ENCODE measurements around the gene CNKSR3.

DNA sequence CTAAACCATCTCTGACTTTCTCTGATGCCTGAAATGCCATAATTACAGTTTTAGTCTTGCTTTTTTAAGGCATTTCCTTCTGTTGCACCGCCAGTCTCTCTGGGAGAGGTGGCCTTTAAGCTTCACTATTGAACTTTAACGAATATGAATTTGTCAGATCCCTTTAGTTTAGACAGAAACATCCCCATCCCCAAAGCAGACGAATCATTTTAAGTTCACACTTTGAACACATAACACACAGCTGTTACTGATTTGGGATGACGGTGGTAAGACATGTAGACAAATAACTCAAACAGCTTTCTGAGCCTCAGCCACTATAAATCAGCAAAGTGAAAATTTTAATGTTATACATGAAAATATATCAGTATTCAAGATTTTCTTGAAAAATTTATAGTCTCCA is 146.7 kb downstream of the CNKSR3 start:
- TF ChIP-seq, protein P1, sequence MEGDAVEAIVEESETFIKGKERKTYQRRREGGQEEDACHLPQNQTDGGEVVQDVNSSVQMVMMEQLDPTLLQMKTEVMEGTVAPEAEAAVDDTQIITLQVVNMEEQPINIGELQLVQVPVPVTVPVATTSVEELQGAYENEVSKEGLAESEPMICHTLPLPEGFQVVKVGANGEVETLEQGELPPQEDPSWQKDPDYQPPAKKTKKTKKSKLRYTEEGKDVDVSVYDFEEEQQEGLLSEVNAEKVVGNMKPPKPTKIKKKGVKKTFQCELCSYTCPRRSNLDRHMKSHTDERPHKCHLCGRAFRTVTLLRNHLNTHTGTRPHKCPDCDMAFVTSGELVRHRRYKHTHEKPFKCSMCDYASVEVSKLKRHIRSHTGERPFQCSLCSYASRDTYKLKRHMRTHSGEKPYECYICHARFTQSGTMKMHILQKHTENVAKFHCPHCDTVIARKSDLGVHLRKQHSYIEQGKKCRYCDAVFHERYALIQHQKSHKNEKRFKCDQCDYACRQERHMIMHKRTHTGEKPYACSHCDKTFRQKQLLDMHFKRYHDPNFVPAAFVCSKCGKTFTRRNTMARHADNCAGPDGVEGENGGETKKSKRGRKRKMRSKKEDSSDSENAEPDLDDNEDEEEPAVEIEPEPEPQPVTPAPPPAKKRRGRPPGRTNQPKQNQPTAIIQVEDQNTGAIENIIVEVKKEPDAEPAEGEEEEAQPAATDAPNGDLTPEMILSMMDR (IDR thresholded peaks at IDR 0.05), result no peak
- no peak for TF ChIP-seq POLR2A (IDR thresholded peaks at IDR 0.05)

Data from body of pancreas (tissue), 4 donors.